ENCODE results near the gene SIRPG.

DNA sequence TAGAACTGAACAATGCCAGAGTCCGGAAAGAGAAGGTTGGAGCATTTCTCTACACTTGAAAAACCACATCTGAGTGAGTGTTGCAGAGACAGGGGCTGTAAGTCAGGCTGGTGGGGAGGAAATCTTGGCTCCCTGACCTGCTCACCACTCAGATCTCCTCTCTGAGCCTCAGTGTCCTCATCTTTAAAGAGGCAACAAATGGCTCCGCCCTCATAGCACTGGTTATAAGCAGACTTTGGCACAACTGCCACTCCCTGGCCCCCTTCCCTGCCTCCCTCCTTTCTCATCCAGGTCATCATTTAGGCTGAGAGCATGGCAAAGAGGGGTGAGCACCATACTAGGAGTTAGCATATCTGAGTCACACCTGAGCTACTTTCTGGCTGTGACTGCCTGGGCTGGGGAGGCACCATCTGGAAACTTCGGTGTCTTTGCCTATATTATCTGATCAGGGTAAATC is 10.6 kb downstream of the SIRPG start:
- TF ChIP-seq, protein P1, sequence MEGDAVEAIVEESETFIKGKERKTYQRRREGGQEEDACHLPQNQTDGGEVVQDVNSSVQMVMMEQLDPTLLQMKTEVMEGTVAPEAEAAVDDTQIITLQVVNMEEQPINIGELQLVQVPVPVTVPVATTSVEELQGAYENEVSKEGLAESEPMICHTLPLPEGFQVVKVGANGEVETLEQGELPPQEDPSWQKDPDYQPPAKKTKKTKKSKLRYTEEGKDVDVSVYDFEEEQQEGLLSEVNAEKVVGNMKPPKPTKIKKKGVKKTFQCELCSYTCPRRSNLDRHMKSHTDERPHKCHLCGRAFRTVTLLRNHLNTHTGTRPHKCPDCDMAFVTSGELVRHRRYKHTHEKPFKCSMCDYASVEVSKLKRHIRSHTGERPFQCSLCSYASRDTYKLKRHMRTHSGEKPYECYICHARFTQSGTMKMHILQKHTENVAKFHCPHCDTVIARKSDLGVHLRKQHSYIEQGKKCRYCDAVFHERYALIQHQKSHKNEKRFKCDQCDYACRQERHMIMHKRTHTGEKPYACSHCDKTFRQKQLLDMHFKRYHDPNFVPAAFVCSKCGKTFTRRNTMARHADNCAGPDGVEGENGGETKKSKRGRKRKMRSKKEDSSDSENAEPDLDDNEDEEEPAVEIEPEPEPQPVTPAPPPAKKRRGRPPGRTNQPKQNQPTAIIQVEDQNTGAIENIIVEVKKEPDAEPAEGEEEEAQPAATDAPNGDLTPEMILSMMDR (conservative IDR thresholded peaks at IDR 0.05), result no peak
- no peak for TF ChIP-seq EZH2 (IDR thresholded peaks at IDR 0.05; ENCODE audit: low read depth)

All from PC-9 (cell line).